Measurements from ENCODE around the gene GREB1L.
"Not testable (repeated sequence)": the region's sequence is repeated elsewhere in the genome, so short reads cannot be mapped to it uniquely, and the experiment has no call there.

GREB1L gene

DNA sequence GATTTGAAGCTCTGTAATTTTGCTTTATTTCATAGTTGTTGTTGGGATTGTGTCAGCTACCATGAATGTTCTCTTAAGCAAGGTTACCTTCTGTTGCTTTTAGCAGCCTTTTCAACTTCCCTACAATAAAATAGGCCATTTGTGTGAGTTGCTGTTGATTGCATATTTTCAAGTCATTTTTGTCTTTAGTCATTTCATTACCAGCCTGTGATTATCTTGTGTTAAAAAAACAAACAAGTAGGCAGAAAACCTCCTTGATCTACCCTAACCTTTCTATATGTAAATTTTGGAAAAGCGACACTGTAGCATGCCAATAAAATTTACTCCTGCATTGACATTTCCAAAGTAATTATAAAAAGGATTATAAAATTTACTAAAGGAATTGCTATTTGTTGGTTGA, 19.3 kb downstream of the GREB1L start:
- intact Hi-C loops (cut with DNase I) = no loop called here
- DNase-seq = no peak

DNA sequence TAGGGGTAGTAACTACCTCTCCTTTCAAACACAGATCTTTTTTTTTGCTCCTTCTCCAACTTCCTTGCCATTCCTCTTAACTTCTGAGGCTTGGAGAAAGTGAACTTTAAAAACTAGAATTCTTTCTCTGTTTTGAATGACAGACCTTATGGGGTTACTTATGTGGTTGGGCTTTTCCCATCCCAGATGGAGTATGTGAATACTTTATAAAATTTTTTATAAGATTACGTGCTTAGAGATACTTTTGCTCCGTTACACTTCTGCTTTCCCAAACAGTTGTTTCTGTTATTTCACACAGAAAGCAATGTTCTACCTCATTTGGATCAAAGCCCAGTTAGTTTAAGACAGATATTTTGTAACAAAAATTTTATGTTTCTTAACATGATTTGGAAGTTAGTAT, 20.2 kb downstream of the GREB1L start:
- intact Hi-C loops (cut with DNase I) = no loop called here
- DNase-seq = no peak

DNA sequence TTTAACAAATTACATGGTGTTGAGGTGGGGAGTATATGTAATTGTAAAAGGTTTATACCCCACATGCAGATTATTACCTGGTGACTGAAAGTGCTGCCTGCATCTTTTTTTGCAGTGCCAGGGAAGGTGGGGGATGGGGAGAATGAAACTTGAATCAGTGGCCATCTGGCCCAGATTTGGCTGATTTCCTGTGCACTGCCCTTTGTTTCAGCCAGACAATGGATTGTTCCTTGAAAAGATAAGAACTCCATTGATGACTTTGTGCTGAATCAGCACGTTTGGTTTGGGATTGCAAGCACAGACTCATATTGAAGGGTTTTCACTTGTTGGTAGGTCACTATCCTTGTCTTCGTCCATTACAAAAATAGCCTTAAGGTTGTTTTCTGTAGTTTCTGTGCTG, 20.9 kb downstream of the GREB1L start:
- peak in 38 of 42 donors; percentile 7 to 89 (median 63) for DNase-seq
- intact Hi-C loops (cut with DNase I) = no loop called here

DNA sequence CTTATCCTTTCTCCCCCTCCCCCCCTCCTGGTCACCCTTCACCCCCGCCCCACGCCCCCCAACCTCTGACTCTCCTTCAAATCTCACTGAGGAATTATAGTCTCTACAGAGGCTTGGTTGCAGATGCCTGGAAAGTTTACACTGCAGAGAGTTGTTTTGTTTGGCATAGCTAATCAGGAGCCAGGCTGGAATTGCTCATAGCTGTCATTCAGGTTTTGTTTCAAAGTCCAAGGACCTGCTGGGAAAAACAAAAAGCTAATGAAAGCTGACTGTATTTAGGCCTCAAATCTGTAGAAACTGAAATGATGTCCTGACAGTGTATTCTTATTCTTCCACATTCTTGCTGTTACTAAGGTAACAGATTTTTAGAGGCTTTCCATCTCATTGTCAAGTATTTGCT, 22.6 kb downstream of the GREB1L start:
- no peak for DNase-seq
- intact Hi-C loops (cut with DNase I) = no loop called here

DNA sequence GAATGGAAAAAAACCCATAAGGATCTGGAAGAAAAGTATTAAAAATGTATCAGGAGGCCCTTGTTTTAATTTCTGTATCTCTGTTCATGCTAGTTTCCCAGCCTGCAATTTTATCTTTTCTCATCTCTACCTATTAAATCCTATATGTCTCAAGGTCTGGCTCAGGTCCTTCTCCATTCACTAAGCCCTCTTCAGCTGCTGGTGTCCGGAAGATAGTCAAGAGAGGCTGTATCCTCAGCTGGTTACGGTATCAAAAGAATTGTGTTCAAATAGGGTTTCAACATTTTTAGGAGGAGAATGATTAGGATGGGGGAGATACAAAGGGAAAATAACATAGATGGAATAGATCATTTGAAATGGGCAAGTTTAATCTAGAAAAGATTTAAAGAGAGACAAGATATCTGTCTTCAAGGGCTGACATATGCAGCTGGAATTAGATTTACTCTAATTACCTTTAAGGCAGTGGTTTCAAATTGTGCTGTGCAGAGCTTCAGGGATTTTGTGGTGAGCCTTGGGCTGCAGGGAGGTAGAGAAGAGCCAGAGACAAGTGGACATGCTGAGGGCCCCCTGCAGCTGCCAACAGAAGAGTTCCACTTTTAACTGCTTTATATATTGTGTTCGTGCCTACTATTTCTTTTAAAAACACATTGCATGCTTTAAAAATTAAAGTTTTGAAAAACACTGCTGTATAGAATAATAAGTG, 24.1 kb downstream of the GREB1L start:
- intact Hi-C loops (cut with DNase I) = no loop called here
- no peak for DNase-seq

DNA sequence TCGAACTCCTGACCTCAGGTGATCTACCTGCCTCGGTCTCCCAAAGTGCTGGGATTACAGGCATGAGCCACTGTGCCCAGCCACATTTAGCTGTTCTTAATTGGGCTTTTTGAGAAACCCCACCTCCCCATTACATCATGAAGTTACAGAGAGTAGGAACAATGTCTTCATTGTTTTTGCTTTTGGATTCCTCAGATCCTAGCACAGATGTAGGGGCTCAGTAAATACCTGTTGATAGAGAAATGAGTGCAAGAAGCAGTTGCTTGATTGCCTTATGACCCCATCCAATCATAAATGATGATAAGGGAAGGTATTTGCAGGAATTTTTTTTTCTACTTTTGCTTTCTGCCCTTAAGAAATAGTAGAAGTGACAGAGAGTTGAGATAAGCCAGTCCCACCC, 25.4 kb downstream of the GREB1L start:
- intact Hi-C loops (cut with DNase I) = no loop called here
- DNase-seq = no peak

DNA sequence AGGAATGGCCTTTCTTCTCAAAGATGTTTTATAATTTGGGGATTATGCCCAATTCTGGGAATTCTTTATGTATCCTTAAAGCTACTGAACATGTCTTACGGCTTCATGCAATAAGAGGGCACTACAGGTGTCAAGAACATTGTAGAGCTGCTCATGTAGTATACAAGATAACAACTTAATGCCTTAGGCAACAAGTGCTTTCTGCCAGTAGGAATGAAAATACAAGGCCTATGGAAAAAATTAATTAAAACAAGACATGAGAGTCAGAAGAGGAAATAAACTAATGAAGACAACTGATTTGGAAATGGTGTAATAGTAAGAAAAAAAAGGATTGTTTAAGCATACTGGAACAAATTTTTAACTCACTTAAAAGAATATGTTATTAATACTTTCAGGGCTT, 27.3 kb downstream of the GREB1L start:
- intact Hi-C loops (cut with DNase I) = no loop called here
- DNase-seq = no peak

DNA sequence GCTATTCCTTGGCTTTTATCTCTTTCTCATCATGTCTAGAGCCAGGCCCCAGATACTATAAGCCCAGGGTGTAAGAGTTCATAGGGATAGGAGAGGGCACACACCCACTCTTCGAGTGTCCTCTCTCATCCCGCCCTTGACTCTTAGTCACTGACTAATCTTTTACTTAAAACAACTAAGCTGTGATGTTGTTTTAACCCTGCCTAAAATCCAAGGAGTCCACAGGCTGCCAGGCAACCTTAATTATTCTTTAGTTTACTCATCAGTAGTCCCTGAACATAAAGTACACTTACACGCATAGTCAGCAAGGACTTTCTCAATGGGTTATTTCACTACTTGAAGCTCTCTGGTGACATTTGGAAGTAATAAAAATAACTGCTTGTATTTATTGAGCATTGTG, 28.4 kb downstream of the GREB1L start:
- intact Hi-C loops (cut with DNase I) = no loop called here
- no peak for DNase-seq

DNA sequence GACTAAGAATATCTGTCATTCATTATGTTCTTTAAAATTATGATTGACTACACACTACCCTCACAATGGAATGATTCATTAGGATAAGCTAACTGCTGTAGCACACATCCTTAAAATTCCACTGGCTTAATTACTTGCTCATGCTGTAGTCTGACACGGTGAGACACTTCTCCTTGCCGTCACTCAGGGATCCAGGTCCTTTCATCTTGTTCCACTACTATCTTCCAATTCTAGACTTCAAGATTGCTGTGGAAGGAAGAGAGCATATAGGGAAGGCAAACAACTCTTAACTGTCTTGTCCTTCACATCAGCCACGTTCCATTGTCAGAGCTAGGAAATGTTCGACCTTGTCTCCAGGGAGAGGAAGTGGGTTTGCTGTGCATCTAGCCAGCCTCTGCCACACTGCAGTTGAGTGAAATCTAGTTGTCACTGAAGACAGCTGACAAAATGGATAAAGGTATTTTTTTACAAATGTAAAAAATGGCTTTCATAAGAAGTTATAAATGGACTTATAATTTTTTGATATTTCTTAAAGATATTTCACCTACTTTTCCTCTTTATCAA, 30.1 kb downstream of the GREB1L start:
- intact Hi-C loops (cut with DNase I) = no loop called here
- peak in 2 of 42 donors; percentile 7 to 10 for DNase-seq

DNA sequence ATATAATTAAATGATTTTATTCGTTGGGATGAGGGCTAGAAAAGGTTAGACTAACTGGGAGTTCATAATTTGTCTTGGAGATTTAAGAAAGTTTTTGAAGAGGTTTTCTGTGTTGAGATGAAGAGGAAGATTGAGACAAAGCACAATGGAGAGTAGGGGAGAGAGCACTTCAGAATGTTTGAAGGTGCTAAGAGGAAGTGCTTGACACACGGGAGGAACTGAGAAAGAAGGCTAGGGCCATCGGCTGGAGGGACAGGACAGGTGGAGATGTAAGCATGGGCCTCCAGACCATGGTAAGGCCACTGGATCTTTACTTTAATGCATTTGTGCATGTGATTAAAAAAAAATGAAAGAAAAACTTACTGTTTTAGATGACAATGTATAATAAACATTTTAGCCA, 31.5 kb downstream of the GREB1L start:
- DNase-seq = no peak
- intact Hi-C loops (cut with DNase I) = no loop called here

DNA sequence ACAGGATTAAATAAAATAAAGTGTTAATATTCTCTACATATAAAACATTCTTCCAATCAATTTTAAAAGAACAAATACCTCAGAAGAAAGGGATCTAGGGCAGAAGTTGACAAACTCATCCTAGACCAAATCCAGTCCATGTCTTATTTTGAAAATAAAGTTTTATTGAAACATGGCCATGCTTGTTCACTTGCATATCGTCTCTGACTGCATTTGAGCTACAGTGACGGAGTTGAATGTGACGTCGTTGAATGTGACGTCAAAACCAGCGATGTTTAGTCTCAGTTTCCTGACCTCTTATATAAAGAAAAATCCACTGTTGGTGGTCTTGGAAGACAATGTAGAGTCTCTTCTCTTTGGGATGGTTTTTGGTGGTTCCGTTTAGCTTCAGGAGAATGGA, 33.6 kb downstream of the GREB1L start:
- DNase-seq = no peak
- intact Hi-C loops (cut with DNase I) = no loop called here

DNA sequence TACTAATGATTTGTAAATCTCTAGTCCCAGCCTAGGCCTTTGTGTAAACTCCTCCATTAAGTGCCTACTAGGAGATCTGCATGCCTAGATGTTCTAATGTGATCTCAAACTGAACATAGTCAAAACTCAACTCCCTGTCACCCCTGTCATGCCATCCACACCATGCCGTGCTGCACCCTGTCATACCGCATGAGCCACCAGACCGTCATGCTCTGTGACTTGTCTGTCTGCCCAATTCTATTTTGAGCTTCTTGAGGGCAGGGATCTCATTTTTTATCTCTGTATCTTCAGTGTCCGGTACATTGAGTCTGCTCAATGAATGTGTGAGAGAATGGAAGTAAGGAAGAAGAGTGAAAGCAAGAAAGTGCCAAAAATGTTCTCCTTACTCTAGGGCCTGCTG, 35.5 kb downstream of the GREB1L start:
- DNase-seq = no peak
- intact Hi-C loops (cut with DNase I) = no loop called here

DNA sequence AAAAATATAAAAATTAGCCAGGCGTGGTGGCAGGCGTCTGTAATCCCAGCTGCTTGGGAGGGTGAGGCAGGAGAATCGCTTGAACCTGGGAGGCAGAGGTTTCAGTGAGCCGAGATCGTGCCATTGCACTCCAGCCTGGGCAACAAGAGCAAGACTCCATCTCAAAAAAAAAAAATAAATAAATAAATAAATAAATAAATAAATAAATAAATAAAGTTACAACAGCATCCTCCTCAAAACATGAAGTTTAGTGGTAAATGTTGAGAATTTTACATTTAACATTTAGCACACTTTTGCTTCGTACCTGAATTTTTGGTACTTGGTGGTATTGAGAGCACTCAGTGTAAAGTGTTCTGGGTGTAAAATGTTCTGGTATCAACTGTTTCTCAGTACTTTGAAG, 36.2 kb downstream of the GREB1L start:
- DNase-seq; intact Hi-C loops (cut with DNase I): not testable (repeated sequence)

DNA sequence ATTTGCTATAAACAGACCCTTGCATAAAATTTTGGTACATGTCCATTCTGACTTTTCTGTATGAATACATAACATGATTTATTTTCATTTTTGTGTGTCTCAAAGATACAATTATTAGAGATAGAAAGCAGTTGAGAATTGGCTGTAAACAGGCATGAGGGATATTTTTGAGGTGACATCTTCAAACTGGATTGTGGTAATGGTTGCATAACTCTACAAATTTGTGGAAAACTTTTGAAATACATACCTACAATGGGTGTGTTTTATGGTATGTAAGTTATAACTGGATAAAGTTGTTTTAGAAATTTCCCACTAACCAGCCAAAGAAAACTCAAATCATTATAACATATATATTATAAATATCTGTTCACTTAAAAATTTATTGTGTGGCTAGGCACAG, 39.6 kb downstream of the GREB1L start:
- intact Hi-C loops (cut with DNase I) = no loop called here
- DNase-seq = no peak

DNA sequence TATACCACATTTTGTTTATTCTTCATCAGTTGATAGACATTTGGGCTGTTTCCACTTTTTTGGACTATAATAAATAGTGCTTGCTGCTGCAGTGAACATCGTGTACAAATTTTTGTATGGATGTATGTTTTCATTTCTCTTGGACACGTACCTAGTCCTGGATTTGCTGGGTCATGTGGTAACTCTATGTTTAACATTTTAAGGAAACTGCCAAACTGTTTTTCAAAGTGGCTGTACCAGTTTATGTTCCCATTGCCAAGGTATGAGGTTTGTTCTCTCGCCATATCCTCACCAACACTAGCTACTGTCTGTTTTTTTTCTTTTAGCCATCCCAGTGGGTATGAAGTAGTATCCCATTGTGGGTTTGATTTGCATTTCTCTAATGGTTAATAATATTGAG, 42.5 kb downstream of the GREB1L start:
- DNase-seq = no peak
- intact Hi-C loops (cut with DNase I) = no loop called here

DNA sequence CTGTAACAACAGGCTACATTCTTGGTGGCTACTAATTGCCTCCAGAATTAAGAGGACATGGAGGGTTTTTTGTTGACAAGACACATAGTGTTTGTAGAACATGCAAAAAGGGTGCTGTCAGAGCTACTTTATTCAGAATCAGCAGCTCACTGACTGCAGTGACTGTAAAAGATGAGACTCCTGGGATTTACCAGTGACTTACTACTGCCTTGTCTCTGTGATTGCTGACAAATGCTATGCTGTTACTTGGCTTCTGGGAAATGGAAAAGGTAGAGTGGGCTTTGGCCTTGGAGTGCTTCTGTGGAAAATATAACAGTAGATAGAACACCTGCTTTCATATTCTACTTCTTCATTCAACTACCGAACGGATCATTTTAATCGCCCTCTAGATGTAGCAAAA, 47.8 kb downstream of the GREB1L start:
- intact Hi-C loops (cut with DNase I) = no loop called here
- no peak for DNase-seq

DNA sequence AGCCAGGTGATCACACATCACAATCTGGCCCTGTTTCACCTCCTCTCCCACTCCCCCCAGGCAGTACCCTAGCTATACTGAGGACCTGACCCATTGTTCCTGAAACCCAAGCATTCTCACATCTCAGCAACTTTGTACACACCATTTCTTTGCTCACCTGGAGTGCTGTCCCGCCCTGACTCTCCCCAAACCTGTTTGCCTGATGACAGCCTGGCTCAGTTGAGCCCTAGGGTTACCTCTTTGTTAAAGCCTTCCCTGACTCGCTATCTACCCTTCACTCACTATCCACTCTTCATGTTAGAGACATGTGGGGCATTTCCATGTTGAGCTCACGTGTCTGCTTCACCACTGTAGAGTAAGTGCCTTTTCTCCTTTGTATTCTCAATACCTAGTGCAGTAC, 49.1 kb downstream of the GREB1L start:
- intact Hi-C loops (cut with DNase I) = no loop called here
- no peak for DNase-seq

DNA sequence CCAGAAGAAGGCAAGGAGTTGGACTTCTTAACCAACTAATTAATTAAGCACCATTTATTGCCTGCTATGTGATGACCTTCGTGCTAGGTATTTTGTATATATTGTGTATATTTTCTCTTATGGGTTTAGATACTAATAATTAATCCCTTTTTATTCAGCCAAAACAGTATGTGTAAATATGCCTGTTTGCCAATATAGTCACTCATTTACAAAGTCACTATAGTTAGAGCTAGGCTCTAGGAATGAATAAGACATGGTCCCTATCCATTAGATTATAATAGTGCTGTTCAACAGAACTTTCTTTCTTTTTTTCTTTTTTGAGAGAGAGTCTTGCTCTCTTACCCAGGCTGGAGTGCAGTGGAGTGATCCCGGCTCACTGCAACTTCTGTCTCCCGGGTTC, 51.4 kb downstream of the GREB1L start:
- DNase-seq = no peak
- intact Hi-C loops (cut with DNase I) = no loop called here

DNA sequence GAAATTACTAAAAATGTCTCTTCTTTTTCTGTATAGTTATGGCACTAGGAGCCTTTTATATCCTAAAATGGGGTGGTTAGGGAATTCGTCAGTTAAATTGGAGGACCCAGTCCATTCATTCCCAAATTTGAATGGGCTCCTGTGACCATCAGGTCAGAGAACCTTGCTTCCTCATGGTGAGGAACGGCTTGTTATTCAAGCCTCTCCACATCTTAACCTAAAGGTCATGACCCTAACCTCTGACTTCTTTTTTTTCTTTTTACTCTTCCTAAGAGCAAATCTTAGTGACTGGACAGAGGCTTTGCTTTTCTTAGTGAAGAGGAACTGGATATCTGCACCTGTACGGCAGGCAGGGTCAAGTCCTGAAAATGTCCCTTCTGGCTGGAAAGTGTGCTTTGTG, 53.1 kb downstream of the GREB1L start:
- DNase-seq = no peak
- intact Hi-C loops (cut with DNase I) = no loop called here

DNA sequence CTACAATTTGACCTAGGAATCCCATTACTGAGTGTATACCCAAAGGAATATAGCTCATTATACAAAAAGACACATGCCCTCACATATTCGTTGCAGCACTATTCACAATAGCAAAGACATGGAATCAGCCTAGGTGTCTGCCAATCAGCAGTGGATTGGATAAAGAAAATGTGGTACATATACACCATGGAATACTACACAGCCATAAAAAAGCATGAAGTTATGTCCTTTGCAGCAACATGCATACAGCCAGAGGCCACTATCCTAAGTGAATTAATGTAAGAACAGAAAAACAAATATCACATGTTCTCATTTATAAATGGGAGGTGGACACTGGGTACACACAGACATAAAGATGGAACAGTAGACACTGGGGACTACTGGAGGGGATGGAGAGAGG, 54.0 kb downstream of the GREB1L start:
- no peak for DNase-seq
- intact Hi-C loops (cut with DNase I) = no loop called here

DNA sequence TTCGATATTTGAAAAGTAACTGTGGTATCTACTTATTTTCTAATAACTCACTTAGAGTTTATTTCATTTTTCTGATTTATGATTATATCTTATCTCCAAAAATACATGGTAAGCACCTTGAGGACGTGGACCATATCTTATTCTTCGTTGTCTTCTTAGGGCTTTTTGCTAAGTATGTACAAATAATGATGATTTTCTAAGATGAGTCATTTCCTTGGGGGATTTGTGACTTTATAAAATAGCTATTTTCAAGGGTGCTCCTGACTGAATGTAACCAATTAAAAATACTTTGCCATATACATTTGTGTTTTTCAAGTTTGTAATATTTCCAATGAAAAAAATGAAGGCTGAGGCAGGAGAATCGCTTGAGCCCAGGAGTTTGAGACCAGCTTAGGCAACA, 56.3 kb downstream of the GREB1L start:
- intact Hi-C loops (cut with DNase I) = no loop called here
- no peak for DNase-seq
